K562 (cell line): ENCODE data around the gene RINT1.

Experiments used
- FOXA3 ChIP-seq, 2 experiments: fragments of 450-650 bp in 1 of 2; sonication (generic) in 1 of 2; formaldehyde crosslinking; IDR thresholded peaks in 1 of 2; conservative IDR thresholded peaks in 1 of 2; 2 replicates each; pipeline versions ENCODE4 v1.4.0 to v1.8.0; 2020 to 2022; ENCODE audit warnings: mild to moderate bottlenecking in 2 of 2, missing genetic modification reagents in 1 of 2
- FOXK2 ChIP-seq, 2 experiments: fragments of 450-650 bp; IDR thresholded peaks in 1 of 2; conservative IDR thresholded peaks in 1 of 2; 2 replicates each; pipeline ENCODE4 v1.6.1; 2016; ENCODE audit warnings: low read depth in 2 of 2, mild to moderate bottlenecking in 1 of 2
- HDAC2 ChIP-seq: fragments of 450-650 bp; IDR thresholded peaks from 2 replicates; pipeline ENCODE4 v1.6.1; 2016; ENCODE audit warnings: mild to moderate bottlenecking
- HDGF ChIP-seq: fragments of 450-650 bp; IDR thresholded peaks from 2 replicates; pipeline ENCODE4 v1.6.1; 2016
- NR2F6 ChIP-seq: fragments of 450-650 bp; formaldehyde crosslinking; IDR thresholded peaks from 2 replicates; pipeline ENCODE4 v1.4.0; 2020; ENCODE audit warnings: mild to moderate bottlenecking
- TBL1XR1 ChIP-seq, 2 experiments: IDR thresholded peaks; 2 replicates each; pipeline ENCODE4 v1.6.1; 2012; ENCODE audit warnings: improper control_type of control experiment in 2 of 2, low read length in 2 of 2, mild to moderate bottlenecking in 1 of 2
- TF ChIP-seq, protein P1 (sequence below): sonication (generic); formaldehyde crosslinking; IDR thresholded peaks from 2 replicates; pipeline ENCODE4 v1.8.1; 2023; ENCODE audit warnings: mild to moderate bottlenecking, missing genetic modification reagents
- TF ChIP-seq, protein P2 (sequence below), 2 experiments: fragments of 450-650 bp in 1 of 2; sonication (generic) in 1 of 2; formaldehyde crosslinking in 1 of 2; IDR thresholded peaks in 1 of 2; conservative IDR thresholded peaks in 1 of 2; 2 replicates each; pipeline versions ENCODE4 v1.6.1 to v1.8.1; 2016 to 2023; ENCODE audit warnings: mild to moderate bottlenecking in 2 of 2, moderate library complexity in 2 of 2, inconsistent platforms in 1 of 2, missing genetic modification reagents in 1 of 2
- TF ChIP-seq, protein P3 (sequence below), 3 experiments: IDR thresholded peaks in 2 of 3; conservative IDR thresholded peaks in 1 of 3; 2 replicates each; pipeline ENCODE4 v1.5.1; 2011 to 2012; ENCODE audit warnings: low read length in 3 of 3, mild to moderate bottlenecking in 3 of 3, control low read depth in 2 of 3, improper control_type of control experiment in 1 of 3, inconsistent platforms in 1 of 3, low read depth in 1 of 3, mixed read lengths in 1 of 3, moderate library complexity in 1 of 3; ENCODE audit not compliant: insufficient read depth in 2 of 3

DNA sequence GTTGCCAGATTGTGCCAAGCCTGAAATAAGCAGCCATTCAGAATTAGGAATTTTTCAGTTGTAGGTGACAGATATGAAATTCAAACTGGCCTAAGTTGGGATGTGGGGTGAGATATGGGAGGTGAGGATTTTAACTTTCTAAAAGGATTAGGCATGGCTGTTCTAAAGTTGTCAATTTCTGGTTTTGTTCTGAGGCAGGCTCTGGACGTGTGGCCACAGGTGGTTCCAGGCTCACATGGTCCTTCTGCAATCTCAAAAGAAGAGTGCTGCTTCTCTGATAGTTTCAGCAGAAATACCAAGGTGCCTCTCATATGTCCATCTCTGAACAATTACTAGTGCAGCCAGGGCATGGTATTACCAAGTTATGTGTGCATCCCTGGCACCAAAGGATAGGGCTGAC lies 27.9 kb downstream of the RINT1 start:
- TF ChIP-seq FOXK2 (conservative IDR thresholded peaks at IDR 0.05 in 1 of 2, IDR thresholded peaks at IDR 0.05 in 1 of 2; ENCODE audit: low read depth in 2 of 2) (no peak), NR2F6 (no peak), FOXA3 (CRISPR knock-in tag; conservative IDR thresholded peaks at IDR 0.05 in 1 of 2, IDR thresholded peaks at IDR 0.05 in 1 of 2) (no peak), HDAC2 (no peak), HDGF (no peak), TBL1XR1 (IDR thresholded peaks at IDR 0.05; ENCODE audit: low read length in 2 of 2) (no peak)
- TF ChIP-seq, protein P1, sequence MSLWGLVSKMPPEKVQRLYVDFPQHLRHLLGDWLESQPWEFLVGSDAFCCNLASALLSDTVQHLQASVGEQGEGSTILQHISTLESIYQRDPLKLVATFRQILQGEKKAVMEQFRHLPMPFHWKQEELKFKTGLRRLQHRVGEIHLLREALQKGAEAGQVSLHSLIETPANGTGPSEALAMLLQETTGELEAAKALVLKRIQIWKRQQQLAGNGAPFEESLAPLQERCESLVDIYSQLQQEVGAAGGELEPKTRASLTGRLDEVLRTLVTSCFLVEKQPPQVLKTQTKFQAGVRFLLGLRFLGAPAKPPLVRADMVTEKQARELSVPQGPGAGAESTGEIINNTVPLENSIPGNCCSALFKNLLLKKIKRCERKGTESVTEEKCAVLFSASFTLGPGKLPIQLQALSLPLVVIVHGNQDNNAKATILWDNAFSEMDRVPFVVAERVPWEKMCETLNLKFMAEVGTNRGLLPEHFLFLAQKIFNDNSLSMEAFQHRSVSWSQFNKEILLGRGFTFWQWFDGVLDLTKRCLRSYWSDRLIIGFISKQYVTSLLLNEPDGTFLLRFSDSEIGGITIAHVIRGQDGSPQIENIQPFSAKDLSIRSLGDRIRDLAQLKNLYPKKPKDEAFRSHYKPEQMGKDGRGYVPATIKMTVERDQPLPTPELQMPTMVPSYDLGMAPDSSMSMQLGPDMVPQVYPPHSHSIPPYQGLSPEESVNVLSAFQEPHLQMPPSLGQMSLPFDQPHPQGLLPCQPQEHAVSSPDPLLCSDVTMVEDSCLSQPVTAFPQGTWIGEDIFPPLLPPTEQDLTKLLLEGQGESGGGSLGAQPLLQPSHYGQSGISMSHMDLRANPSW (CRISPR knock-in tag), result no peak
- TF ChIP-seq, protein P2, sequence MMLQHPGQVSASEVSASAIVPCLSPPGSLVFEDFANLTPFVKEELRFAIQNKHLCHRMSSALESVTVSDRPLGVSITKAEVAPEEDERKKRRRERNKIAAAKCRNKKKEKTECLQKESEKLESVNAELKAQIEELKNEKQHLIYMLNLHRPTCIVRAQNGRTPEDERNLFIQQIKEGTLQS (IDR thresholded peaks at IDR 0.05), result no peak
- TF ChIP-seq, protein P2 (CRISPR knock-in tag; conservative IDR thresholded peaks at IDR 0.05), result no peak
- TF ChIP-seq, protein P3, sequence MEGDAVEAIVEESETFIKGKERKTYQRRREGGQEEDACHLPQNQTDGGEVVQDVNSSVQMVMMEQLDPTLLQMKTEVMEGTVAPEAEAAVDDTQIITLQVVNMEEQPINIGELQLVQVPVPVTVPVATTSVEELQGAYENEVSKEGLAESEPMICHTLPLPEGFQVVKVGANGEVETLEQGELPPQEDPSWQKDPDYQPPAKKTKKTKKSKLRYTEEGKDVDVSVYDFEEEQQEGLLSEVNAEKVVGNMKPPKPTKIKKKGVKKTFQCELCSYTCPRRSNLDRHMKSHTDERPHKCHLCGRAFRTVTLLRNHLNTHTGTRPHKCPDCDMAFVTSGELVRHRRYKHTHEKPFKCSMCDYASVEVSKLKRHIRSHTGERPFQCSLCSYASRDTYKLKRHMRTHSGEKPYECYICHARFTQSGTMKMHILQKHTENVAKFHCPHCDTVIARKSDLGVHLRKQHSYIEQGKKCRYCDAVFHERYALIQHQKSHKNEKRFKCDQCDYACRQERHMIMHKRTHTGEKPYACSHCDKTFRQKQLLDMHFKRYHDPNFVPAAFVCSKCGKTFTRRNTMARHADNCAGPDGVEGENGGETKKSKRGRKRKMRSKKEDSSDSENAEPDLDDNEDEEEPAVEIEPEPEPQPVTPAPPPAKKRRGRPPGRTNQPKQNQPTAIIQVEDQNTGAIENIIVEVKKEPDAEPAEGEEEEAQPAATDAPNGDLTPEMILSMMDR (IDR thresholded peaks at IDR 0.05 in 2 of 3, conservative IDR thresholded peaks at IDR 0.05 in 1 of 3; ENCODE audit: insufficient read depth in 2 of 3, low read depth in 1 of 3, low read length in 3 of 3), result no peak
